Measurements from ENCODE around the gene RFTN1. TPM values are rescaled to one million over a fixed set of nuclear protein-coding genes. Genes with fewer than 3 reads are reported as not detected.
A peak's percentile ranks its signal among the peaks of the same experiment; 100 is the strongest.

The RFTN1 gene
- total and polyA plus RNA-seq, 10 of the 15 experiments (the other 5 are each of a cell fraction or from before 2014, with no cell fraction given), result 20.6 to 213 (median 147) TPM

- ChIA-PET CTCF (interaction anchor here (1.0 to 8.7 kb wide), 8 partner anchors 19 to 281 kb away, joined by 3 to 170 read pairs (median 10); no protein-coding TSS in a partner anchor), RAD21 (ENCODE audit: unreplicated experiment) (interaction anchor here (1.2 to 3.9 kb wide), 3 partner anchors 177 to 259 kb away, joined by 3 to 91 read pairs (median 9); no protein-coding TSS in a partner anchor), POLR2A (interaction anchor here (0.6 kb wide), 1 partner anchor 119 kb away, joined by 4 read pairs; no protein-coding TSS in a partner anchor), SMC1A (ENCODE audit: uncharacterized antibody, unreplicated experiment) (interaction anchor here (1.7 to 3.9 kb wide), 8 partner anchors 23 to 283 kb away, joined by 4 to 67 read pairs (median 12); partner anchors contain the start of genes DPH3 and OXNAD1)
- WGBS (ENCODE audit: insufficient coverage, insufficient replicate concordance, low lambda C conversion rate, missing lambda C conversion rate), result 80% methylated on average over 4 of the region's 4 CpGs
- Histone ChIP-seq H3K36me3 (ENCODE audit: control insufficient read depth in 2 of 2, insufficient read depth in 2 of 2, low read length in 1 of 2) (no peaks in the 10 kb centered on the region), H3K4me3 (no peak overlapping the region), H3K9me3 (replicated peaks; ENCODE audit: control insufficient read depth, insufficient read depth, low read length) (peaks cover 3% of the 10 kb centered on the region), H3K4me1 (ENCODE audit: control insufficient read depth, insufficient read depth, low read length) (peaks cover 13% of the 10 kb centered on the region), H2AFZ (ENCODE audit: control insufficient read depth, low read depth, low read length) (no peak overlapping the region), H3K27me3 (replicated peaks in 1 of 2; ENCODE audit: control insufficient read depth in 2 of 2, insufficient read depth in 2 of 2, low read length in 1 of 2) (no peaks in the 10 kb centered on the region), H3K9ac (ENCODE audit: control insufficient read depth, insufficient read depth, low read length) (no peak overlapping the region), H3K79me2 (ENCODE audit: control insufficient read depth, insufficient read depth, low read length) (no peaks in the 10 kb centered on the region; the same call in 1 of the 2 replicates), H3K27ac (ENCODE audit: control insufficient read depth, insufficient read depth) (no peak overlapping the region), H4K20me1 (ENCODE audit: control insufficient read depth, insufficient read depth) (no peaks in the 10 kb centered on the region), H3K4me2 (ENCODE audit: control insufficient read depth, insufficient read depth) (no peak overlapping the region)
- peak; percentile 71 for TF ChIP-seq IRF4 (IDR thresholded peaks at IDR 0.05; ENCODE audit: low read depth, low read length)
- no peak for TF ChIP-seq STAT3 (IDR thresholded peaks at IDR 0.05; ENCODE audit: low read depth, low read length)
- TF ChIP-seq CREM (IDR thresholded peaks at IDR 0.05; ENCODE audit: low read depth), result 0 out of 2 replicates have a peak, but pooled peaks have one; percentile 22
- peak; percentile 62 for TF ChIP-seq BCL3 (IDR thresholded peaks at IDR 0.05; ENCODE audit: borderline replicate concordance, insufficient read depth, low read depth, low read length, poor library complexity, severe bottlenecking)
- peak; percentile 66 for TF ChIP-seq EED (IDR thresholded peaks at IDR 0.05; ENCODE audit: low read depth)
- TF ChIP-seq SIN3A (IDR thresholded peaks at IDR 0.05; ENCODE audit: low read depth, low read length), result no peak
- TF ChIP-seq ZBED1 (IDR thresholded peaks at IDR 0.05; ENCODE audit: borderline replicate concordance), result no peak
- TF ChIP-seq RUNX3 (IDR thresholded peaks at IDR 0.05; ENCODE audit: low read length), result peak; percentile 79
- TF ChIP-seq ATF2 (IDR thresholded peaks at IDR 0.05; ENCODE audit: low read length), result peak; percentile 49; the same call in 1 of the 2 replicates
- no peak for TF ChIP-seq BRCA1 (IDR thresholded peaks at IDR 0.05; ENCODE audit: low read depth, low read length)
- no peak for TF ChIP-seq MEF2B (IDR thresholded peaks at IDR 0.05; ENCODE audit: partially characterized antibody, poor library complexity, severe bottlenecking)
- TF ChIP-seq FOXM1 (IDR thresholded peaks at IDR 0.05; ENCODE audit: low read depth, low read length), result peak; percentile 43; the same call in 1 of the 2 replicates
- no peak for TF ChIP-seq MTA3 (IDR thresholded peaks at IDR 0.05; ENCODE audit: borderline replicate concordance, low read length)
- TF ChIP-seq SMARCA5 (IDR thresholded peaks at IDR 0.05), result no peak
- peak; percentile 50 for TF ChIP-seq JUNB (IDR thresholded peaks at IDR 0.05)
- TF ChIP-seq MYC (IDR thresholded peaks at IDR 0.05; ENCODE audit: insufficient read depth, insufficient read length, insufficient replicate concordance, low read length, severe bottlenecking), result no peak
- TF ChIP-seq ZBTB4 (CRISPR knock-in tag; IDR thresholded peaks at IDR 0.05), result no peak
- BruUV-seq (replicated peaks), result no TSS peak
- ATAC-seq (no peak), DNase-seq (ENCODE audit: low read depth, low spot score) (no peak), FAIRE-seq (no peak)
- in situ Hi-C loops (cut with MboI), result no loop called here
- intact Hi-C loops (cut with micrococcal nuclease; ENCODE audit: unreplicated experiment), result loop anchor here (1.0 kb wide), 1 partner anchor 27 kb away; no protein-coding TSS in a partner anchor
Measured at GRCh38 chr3:16548721-16549120, 35.2 kb upstream of the RFTN1 start.
